GM19023 (cell line): Measurements from ENCODE around the gene PROKR1.

ENCODE experiments used
- ATAC-seq: cut with Tn5 transposase; IDR thresholded peaks from one replicate; pipeline ENCODE4 v1.9.1; 2021; ENCODE audit warnings: mild to moderate bottlenecking, moderate library complexity; ENCODE audit not compliant: unreplicated experiment

PROKR1 gene

GRCh38 chr2:68695971-68696370 lies 52.6 kb downstream of the PROKR1 start:
- ATAC-seq: no peak

- ATAC-seq: no peak
Observed at GRCh38 chr2:68696554-68696953, 53.2 kb downstream of the PROKR1 start.

GRCh38 chr2:68698567-68699377 lies 55.4 kb downstream of the PROKR1 start:
- ATAC-seq: no peak

- no peak for ATAC-seq
Observed at GRCh38 chr2:68700560-68700959, 57.2 kb downstream of the PROKR1 start.

- no peak for ATAC-seq
Observed at GRCh38 chr2:68706637-68707036, 63.3 kb downstream of the PROKR1 start.
